Thoracic aorta (tissue), 2 donors: ENCODE measurements around the gene PSAP. TPM values are rescaled to one million over a fixed set of nuclear protein-coding genes. Genes with fewer than 3 reads are reported as not detected.

Experiments
- ATAC-seq: fragments of 150-250 bp; one replicate; pipeline ENCODE4 v1.8.0; 2017; ENCODE audit warnings: low read depth; ENCODE audit not compliant: insufficient number of reproducible peaks, low FRiP score
- DNase-seq: peaks from one replicate; pipeline ENCODE4 v3.0.0-alpha.2; 2020; ENCODE audit warnings: low spot score
- H3K27ac ChIP-seq, 2 donors: fragments of 200-600 bp; sonication (generic); 1 replicate in 1 of 2; 2 replicates in 1 of 2; pipeline ENCODE4 v1.5.1; 2016; ENCODE audit warnings: mild to moderate bottlenecking in 2 of 2, moderate library complexity in 2 of 2
- H3K27me3 ChIP-seq: fragments of 200-600 bp; sonication (generic); replicated peaks from 2 replicates; pipeline ENCODE4 v1.6.0; 2016; ENCODE audit warnings: mild to moderate bottlenecking; ENCODE audit not compliant: insufficient read depth
- H3K36me3 ChIP-seq: fragments of 200-600 bp; sonication (generic); one replicate; pipeline ENCODE4 v1.5.1; 2016
- H3K4me1 ChIP-seq, 2 donors: fragments of 200-600 bp; sonication (generic); 1 replicate in 1 of 2; 2 replicates in 1 of 2; pipeline versions ENCODE4 v1.5.1 to v1.6.0; 2016; ENCODE audit warnings: low read depth in 2 of 2, mild to moderate bottlenecking in 1 of 2; ENCODE audit not compliant: control insufficient read depth in 1 of 2
- H3K4me3 ChIP-seq: fragments of 200-600 bp; sonication (generic); 2 replicates; pipeline ENCODE4 v1.5.1; 2016; ENCODE audit warnings: mild to moderate bottlenecking
- H3K9me3 ChIP-seq: fragments of 200-600 bp; sonication (generic); 2 replicates; pipeline ENCODE4 v1.5.1; 2016
- total RNA-seq, 2 donors: library from RNA; depleted of rRNA; stranded (reverse); fragments of >200 nt; gene quantifications; one replicate each; pipeline versions ENCODE4 v1.1.0 to v1.2.3, GENCODE V29; 2016
- TF ChIP-seq, protein P1 (sequence below): fragments of 200-600 bp; sonication (generic); IDR thresholded peaks from one replicate; pipeline ENCODE4 v1.5.1; 2019; ENCODE audit warnings: antibody characterized with exemption

The PSAP gene
- total RNA-seq, 2 donors from 2014 or later, result 1,091 to 1,135 TPM

DNA sequence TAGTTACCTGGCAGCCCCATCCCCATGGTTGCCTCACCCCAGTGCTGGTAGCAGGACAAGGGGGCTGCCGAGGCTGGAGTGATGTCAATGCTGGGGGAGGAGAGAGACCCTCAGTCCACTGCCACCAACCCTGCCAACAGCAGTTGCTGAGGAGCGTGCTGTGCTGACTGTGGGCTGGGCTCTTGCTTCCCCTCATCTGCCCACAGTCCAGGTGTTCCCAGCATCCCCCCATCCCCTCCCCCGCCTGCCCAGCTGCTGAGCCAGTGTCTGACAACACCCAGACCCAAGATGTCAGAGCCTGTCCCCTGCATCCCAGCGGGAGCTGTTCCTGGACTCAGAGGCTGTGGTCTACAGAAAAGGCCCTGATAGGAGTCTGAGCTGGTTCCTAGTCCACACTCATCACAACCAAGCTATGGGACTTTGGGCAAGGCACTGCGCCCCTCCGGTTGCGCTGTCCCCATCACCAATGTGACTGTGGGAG is 14.6 kb upstream of the PSAP start:
- DNase-seq (no peak), ATAC-seq (no peak)
- Histone ChIP-seq H3K4me1 (peaks cover 12 to 15% of the 10 kb centered on the region in 2 donors), H3K27me3 (no peaks in the 10 kb centered on the region), H3K9me3 (no peaks in the 10 kb centered on the region), H3K4me3 (no peak overlapping the region), H3K36me3 (no peaks in the 10 kb centered on the region), H3K27ac (no peak overlapping the region)
- TF ChIP-seq, protein P1, sequence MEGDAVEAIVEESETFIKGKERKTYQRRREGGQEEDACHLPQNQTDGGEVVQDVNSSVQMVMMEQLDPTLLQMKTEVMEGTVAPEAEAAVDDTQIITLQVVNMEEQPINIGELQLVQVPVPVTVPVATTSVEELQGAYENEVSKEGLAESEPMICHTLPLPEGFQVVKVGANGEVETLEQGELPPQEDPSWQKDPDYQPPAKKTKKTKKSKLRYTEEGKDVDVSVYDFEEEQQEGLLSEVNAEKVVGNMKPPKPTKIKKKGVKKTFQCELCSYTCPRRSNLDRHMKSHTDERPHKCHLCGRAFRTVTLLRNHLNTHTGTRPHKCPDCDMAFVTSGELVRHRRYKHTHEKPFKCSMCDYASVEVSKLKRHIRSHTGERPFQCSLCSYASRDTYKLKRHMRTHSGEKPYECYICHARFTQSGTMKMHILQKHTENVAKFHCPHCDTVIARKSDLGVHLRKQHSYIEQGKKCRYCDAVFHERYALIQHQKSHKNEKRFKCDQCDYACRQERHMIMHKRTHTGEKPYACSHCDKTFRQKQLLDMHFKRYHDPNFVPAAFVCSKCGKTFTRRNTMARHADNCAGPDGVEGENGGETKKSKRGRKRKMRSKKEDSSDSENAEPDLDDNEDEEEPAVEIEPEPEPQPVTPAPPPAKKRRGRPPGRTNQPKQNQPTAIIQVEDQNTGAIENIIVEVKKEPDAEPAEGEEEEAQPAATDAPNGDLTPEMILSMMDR, result no peak

DNA sequence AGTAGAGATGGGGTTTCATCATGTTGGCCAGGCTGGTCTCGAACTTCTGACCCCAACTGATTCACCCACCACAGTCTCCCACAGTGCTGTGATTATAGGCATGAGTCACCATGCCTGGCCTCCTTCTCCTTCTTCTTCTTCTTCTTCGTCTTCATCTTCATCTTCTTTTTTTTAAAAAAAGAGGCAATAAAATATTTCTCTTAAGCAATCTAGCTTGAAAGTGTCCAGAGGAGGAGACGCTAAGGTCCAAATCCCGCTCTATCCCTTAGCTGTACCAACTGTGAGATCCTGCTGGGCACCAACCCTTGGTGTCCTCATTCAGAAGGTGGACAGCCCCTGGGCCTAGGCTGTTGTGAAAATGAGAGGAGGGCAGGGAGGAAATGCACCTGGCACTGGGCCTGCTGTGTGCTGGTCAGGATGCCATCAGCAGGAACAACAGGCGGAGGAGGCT is 13.9 kb upstream of the PSAP start:
- Histone ChIP-seq H3K36me3 (no peaks in the 10 kb centered on the region), H3K4me3 (no peak overlapping the region), H3K4me1 (peaks cover 15 to 20% of the 10 kb centered on the region in 2 donors), H3K9me3 (no peaks in the 10 kb centered on the region), H3K27me3 (no peaks in the 10 kb centered on the region), H3K27ac (no peak overlapping the region)
- TF ChIP-seq, protein P1, result no peak
- DNase-seq (no peak), ATAC-seq (no peak)

DNA sequence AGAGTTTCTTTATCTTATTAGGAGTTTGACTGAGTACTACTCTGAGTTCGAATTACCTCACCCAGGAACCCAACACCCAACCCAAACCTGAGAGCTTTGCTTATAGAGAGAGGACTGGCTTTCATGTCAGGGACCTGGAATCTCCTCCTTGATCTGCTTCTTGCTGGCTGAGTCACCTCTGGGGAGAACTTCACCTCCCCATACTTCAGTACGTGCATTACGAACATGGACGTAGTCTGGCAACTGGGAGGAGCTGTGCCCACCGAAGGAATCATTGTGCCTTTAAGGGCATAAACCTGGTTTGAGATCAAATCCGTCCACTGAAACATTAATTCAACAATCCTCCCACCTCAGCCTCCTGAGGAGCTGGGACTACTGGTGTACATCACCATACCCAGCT is 12.2 kb upstream of the PSAP start:
- ATAC-seq (no peak), DNase-seq (no peak)
- H3K27me3 ChIP-seq, result no peaks in the 10 kb centered on the region
- no peak overlapping the region for H3K4me3 ChIP-seq
- TF ChIP-seq, protein P1, result no peak
- peak overlapping the region in 1 of 2 donors; percentile 92 for H3K27ac ChIP-seq
- no peaks in the 10 kb centered on the region for H3K36me3 ChIP-seq
- H3K4me1 ChIP-seq, result peaks cover 17 to 27% of the 10 kb centered on the region in 2 donors
- no peaks in the 10 kb centered on the region for H3K9me3 ChIP-seq

DNA sequence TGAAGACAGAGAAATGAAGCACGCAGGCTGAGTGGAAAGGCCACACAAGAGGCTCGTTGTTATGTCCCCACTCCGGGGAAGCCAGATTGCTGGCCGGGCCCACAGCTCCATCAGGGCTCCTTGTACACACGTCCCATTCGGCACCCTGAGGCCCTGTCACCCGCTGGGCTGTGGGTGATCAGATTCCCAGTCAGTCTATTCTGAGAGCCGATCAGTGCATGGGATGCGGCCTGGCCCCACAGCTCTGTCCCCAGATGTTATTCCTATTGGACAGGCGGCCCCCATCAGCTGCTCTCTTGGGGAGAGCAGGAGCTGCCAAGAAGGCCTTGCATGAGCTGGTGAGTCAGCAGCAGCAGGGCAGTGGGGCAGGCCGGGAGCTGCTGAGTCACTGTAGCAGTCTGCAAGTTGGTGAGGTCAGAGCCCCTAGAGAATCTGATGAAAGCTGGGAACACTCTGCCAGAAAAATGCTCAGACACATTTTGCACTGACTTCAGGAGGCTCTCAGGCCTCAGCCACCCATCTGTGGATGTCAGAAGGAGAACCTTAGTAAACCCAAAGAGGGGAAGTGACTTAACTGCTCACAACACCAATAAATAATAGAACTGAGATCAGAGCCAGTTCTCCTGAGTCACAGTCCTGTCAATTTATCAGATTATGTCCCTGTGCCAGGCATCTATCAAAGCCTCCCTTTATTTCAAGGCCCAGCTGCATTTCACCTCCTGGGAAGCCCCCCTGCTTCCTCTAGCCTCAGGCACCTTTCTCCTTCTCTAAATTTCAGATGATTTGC is 9.4 kb upstream of the PSAP start:
- DNase-seq (peak; percentile 94), ATAC-seq (peak; percentile 98)
- peak overlapping the region; percentile 23 for H3K4me3 ChIP-seq
- TF ChIP-seq, protein P1, result no peak
- no peaks in the 10 kb centered on the region for H3K36me3 ChIP-seq
- H3K27me3 ChIP-seq, result no peaks in the 10 kb centered on the region
- peak overlapping the region; percentile 92 to 95 for H3K27ac ChIP-seq
- peaks cover 17 to 27% of the 10 kb centered on the region in 2 donors for H3K4me1 ChIP-seq
- H3K9me3 ChIP-seq, result no peaks in the 10 kb centered on the region

DNA sequence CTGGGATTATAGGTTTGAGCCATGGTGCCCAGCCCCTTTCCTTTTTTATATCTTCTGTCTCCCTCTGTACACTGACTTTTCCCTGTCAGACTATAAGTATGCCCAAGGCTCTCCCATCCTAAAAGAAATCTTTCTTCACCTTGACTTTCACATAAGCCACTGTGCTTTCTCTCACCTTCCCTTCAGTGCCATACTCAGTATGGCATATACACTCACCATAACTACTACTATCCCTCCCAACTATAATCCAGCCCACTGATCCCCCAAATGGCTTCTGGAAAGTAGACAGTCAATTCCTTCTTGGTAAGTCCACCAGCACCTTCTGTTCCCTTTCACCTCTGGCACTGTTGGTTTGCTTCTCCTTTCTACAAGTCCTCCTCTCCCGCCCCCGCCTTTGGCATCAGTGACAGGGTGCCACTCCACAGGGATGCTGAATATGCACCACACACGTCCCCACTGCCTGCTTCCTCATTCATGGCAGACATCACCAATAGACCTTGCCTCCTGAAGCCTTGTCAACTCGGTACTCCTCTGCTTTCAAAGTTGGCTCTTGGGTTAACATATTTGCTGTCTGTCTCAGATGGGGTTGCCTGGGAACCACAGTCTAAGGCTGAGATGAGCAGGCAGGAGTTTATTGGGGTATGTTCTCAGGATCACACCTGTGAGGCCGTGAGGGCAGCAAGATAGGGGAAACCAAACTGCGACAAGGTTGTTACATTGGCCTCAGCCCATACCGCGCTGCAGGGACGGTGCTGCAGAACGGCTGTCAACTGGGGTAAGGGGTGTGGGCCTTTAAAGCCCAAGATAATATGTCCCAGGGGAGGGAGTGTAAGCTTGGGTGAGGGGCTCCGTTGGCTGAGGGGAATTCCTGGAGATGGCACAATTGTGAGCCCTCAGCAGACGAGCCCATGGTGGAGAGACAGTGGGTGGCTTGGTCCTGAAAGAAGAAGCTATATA is 7.2 kb upstream of the PSAP start:
- no peak overlapping the region for H3K4me3 ChIP-seq
- no peaks in the 10 kb centered on the region for H3K36me3 ChIP-seq
- TF ChIP-seq, protein P1, result no peak
- H3K27ac ChIP-seq, result no peak overlapping the region
- no peak for ATAC-seq
- H3K9me3 ChIP-seq, result no peaks in the 10 kb centered on the region
- DNase-seq, result no peak
- peaks cover 17 to 27% of the 10 kb centered on the region in 2 donors for H3K4me1 ChIP-seq
- H3K27me3 ChIP-seq, result no peaks in the 10 kb centered on the region
